Type B pancreatic cell (in vitro differentiated cells): ENCODE data around the gene PHKB. TPM values are rescaled to one million over a fixed set of nuclear protein-coding genes. Genes with fewer than 3 reads are reported as not detected.

Source experiments
- DNase-seq: peaks from one replicate; pipeline ENCODE4 v3.0.0; 2021; ENCODE audit warnings: mixed read lengths; ENCODE audit not compliant: unreplicated experiment; ENCODE audit errors: extremely low spot score
- H3K27ac Mint-ChIP-seq: 2 replicates; pipeline ENCODE4 v1.8.0; 2021; ENCODE audit warnings: mild to moderate bottlenecking, mixed read lengths
- H3K27me3 Mint-ChIP-seq: 2 replicates; pipeline ENCODE4 v1.8.0; 2021; ENCODE audit warnings: mixed read lengths
- H3K36me3 Mint-ChIP-seq: 2 replicates; pipeline ENCODE4 v1.8.0; 2021; ENCODE audit warnings: mixed read lengths
- H3K4me1 Mint-ChIP-seq: one replicate; pipeline ENCODE4 v1.8.0; 2021; ENCODE audit warnings: mixed read lengths; ENCODE audit not compliant: unreplicated experiment
- H3K4me3 Mint-ChIP-seq: 2 replicates; pipeline ENCODE4 v1.8.0; 2021; ENCODE audit warnings: mild to moderate bottlenecking, mixed read lengths
- H3K9me3 Mint-ChIP-seq: 2 replicates; pipeline ENCODE4 v1.8.0; 2021; ENCODE audit warnings: mixed read lengths
- CTCF ChIP-seq: fragments of 200-600 bp; sonication (generic); conservative IDR thresholded peaks from 2 replicates; pipeline ENCODE4 v1.5.0; 2021; ENCODE audit warnings: antibody characterized with exemption, mild to moderate bottlenecking
- total RNA-seq: library from RNA; stranded (reverse); gene quantifications from 2 replicates; pipeline ENCODE4 v1.2.1, GENCODE V29; 2021; ENCODE audit warnings: low replicate concordance

The PHKB gene
- total RNA-seq, 1 donor from 2014 or later: 72.9 TPM

- Mint-ChIP-seq H3K36me3 (peaks cover 22% of the 10 kb centered on the region), H3K4me3 (no peak overlapping the region), H3K27me3 (no peaks in the 10 kb centered on the region), H3K9me3 (no peaks in the 10 kb centered on the region), H3K4me1 (no peaks in the 10 kb centered on the region), H3K27ac (no peak overlapping the region)
- DNase-seq: no peak
- TF ChIP-seq CTCF: no peak
These were observed 151.6 kb downstream of the PHKB start for GRCh38 chr16:47612711-47613110.

GRCh38 chr16:47613251-47613650, 152.1 kb downstream of the PHKB start:
- Mint-ChIP-seq H3K4me3 (no peak overlapping the region), H3K9me3 (no peaks in the 10 kb centered on the region), H3K27ac (no peak overlapping the region), H3K4me1 (no peaks in the 10 kb centered on the region), H3K27me3 (no peaks in the 10 kb centered on the region), H3K36me3 (peaks cover 22% of the 10 kb centered on the region)
- DNase-seq: no peak
- TF ChIP-seq CTCF: no peak

- Mint-ChIP-seq H3K27ac (no peak overlapping the region), H3K27me3 (no peaks in the 10 kb centered on the region), H3K4me1 (no peaks in the 10 kb centered on the region), H3K9me3 (no peaks in the 10 kb centered on the region), H3K36me3 (peaks cover 3% of the 10 kb centered on the region), H3K4me3 (no peak overlapping the region)
- DNase-seq: no peak
- TF ChIP-seq CTCF: no peak
These were observed 156.6 kb downstream of the PHKB start for GRCh38 chr16:47617732-47618131.

- Mint-ChIP-seq H3K36me3 (no peaks in the 10 kb centered on the region), H3K27ac (no peak overlapping the region), H3K27me3 (no peaks in the 10 kb centered on the region), H3K4me3 (no peak overlapping the region), H3K4me1 (no peaks in the 10 kb centered on the region), H3K9me3 (no peaks in the 10 kb centered on the region)
- no peak for TF ChIP-seq CTCF
- DNase-seq: no peak
These were observed 161.5 kb downstream of the PHKB start for GRCh38 chr16:47622451-47623176.

GRCh38 chr16:47624563-47624962, 163.4 kb downstream of the PHKB start:
- Mint-ChIP-seq H3K9me3 (no peaks in the 10 kb centered on the region), H3K27me3 (no peaks in the 10 kb centered on the region), H3K4me3 (no peak overlapping the region), H3K4me1 (no peaks in the 10 kb centered on the region), H3K36me3 (no peaks in the 10 kb centered on the region), H3K27ac (no peak overlapping the region)
- TF ChIP-seq CTCF: no peak
- DNase-seq: no peak

- no peak for DNase-seq
- no peak for TF ChIP-seq CTCF
- no peaks in the 10 kb centered on the region for H3K27me3 Mint-ChIP-seq
These were observed 164.0 kb downstream of the PHKB start for GRCh38 chr16:47625115-47625567.

More at GRCh38 chr16:47625115-47625567, 164.0 kb downstream of the PHKB start:
- no peaks in the 10 kb centered on the region for H3K9me3 Mint-ChIP-seq
- H3K27ac Mint-ChIP-seq: no peak overlapping the region
- no peak overlapping the region for H3K4me3 Mint-ChIP-seq
- no peaks in the 10 kb centered on the region for H3K4me1 Mint-ChIP-seq
- H3K36me3 Mint-ChIP-seq: no peaks in the 10 kb centered on the region
